ENCODE results near the gene BCORL1.

- TF ChIP-seq, protein P1, sequence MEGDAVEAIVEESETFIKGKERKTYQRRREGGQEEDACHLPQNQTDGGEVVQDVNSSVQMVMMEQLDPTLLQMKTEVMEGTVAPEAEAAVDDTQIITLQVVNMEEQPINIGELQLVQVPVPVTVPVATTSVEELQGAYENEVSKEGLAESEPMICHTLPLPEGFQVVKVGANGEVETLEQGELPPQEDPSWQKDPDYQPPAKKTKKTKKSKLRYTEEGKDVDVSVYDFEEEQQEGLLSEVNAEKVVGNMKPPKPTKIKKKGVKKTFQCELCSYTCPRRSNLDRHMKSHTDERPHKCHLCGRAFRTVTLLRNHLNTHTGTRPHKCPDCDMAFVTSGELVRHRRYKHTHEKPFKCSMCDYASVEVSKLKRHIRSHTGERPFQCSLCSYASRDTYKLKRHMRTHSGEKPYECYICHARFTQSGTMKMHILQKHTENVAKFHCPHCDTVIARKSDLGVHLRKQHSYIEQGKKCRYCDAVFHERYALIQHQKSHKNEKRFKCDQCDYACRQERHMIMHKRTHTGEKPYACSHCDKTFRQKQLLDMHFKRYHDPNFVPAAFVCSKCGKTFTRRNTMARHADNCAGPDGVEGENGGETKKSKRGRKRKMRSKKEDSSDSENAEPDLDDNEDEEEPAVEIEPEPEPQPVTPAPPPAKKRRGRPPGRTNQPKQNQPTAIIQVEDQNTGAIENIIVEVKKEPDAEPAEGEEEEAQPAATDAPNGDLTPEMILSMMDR (IDR thresholded peaks at IDR 0.05), result peak in 5 of 6 experiments; percentile 30 to 61 (median 59)
- TF ChIP-seq POLR2A (IDR thresholded peaks at IDR 0.05), result no peak
Measured at GRCh38 chrX:130079824-130080406, 97.5 kb downstream of the BCORL1 start.

All from thyroid gland (tissue), 4 donors.